ENCODE data around the gene FADS6. TPM values are rescaled to one million over a fixed set of nuclear protein-coding genes. Genes with fewer than 3 reads are reported as not detected.

Gene FADS6
- total and polyA plus RNA-seq, 2 of the 13 experiments (the other 11 are each of a cell fraction or from before 2014, with no cell fraction given), result 0.11 TPM

DNA sequence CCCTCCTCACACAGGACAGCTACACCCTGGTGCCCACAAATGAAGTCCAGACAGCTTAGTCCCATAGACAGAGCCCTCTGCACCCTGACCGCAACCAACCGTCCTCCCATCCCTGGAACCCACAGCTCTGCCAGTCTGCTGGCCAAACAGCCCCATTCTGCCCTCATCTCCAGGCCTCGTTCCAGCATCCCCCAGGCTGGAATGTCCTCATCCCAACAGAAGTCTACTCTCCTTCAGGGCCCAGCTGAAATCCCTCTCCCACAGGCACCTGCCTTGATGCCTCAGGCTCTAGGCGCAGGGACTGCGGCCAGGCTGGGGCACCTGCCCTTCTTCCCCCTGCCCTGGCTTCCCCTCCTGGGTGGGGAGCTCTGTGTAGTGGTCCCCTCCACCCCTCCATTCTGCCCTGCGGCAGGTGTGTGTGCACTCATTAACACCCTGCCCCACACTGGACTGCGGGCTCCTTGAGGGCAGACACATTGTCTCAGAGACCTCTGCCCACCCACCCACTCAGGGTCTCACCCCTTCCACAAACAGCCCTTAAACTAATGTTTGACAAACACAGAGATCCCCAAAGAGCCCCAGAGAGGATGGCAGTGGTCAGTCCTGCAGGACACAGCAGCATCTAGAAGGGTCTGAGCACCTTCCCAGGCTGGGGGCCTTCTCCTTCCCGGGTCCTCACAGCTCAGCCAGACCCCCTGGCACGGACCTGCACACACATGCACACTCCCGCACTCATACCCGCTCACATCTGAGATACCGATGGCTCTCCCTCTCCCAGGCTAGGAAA is 34.6 kb downstream of the FADS6 start:
- DNase-seq (ENCODE audit: low spot score) (no peak), ATAC-seq (no peak), FAIRE-seq (no peak)
- no peak for TF ChIP-seq FOXK1 (CRISPR knock-in tag; IDR thresholded peaks at IDR 0.05; ENCODE audit: borderline replicate concordance, low read depth)
- TF ChIP-seq EZH2 (conservative IDR thresholded peaks at IDR 0.05; ENCODE audit: low read depth, low read length), result peak; percentile 67; the same call in 1 of the 2 replicates
- TF ChIP-seq, protein P1, sequence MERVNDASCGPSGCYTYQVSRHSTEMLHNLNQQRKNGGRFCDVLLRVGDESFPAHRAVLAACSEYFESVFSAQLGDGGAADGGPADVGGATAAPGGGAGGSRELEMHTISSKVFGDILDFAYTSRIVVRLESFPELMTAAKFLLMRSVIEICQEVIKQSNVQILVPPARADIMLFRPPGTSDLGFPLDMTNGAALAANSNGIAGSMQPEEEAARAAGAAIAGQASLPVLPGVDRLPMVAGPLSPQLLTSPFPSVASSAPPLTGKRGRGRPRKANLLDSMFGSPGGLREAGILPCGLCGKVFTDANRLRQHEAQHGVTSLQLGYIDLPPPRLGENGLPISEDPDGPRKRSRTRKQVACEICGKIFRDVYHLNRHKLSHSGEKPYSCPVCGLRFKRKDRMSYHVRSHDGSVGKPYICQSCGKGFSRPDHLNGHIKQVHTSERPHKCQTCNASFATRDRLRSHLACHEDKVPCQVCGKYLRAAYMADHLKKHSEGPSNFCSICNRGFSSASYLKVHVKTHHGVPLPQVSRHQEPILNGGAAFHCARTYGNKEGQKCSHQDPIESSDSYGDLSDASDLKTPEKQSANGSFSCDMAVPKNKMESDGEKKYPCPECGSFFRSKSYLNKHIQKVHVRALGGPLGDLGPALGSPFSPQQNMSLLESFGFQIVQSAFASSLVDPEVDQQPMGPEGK (CRISPR knock-in tag; IDR thresholded peaks at IDR 0.05), result 0 out of 2 replicates have a peak, but pooled peaks have one; percentile 4
- Histone ChIP-seq H4K20me1 (ENCODE audit: insufficient read depth, low read length) (no peaks in the 10 kb centered on the region; the same call in 1 of the 2 replicates), H2AFZ (ENCODE audit: low read length) (no peak overlapping the region), H3K4me2 (ENCODE audit: low read depth, low read length) (no peak overlapping the region; the same call in 1 of the 2 replicates), H3K27me3 (ENCODE audit: control insufficient read depth in 1 of 2, insufficient read depth in 2 of 2, low read length in 2 of 2) (peaks cover 24 to 66% of the 10 kb centered on the region in 2 experiments), H3K9me3 (ENCODE audit: low read length) (no peaks in the 10 kb centered on the region), H3K79me2 (ENCODE audit: insufficient read depth, low read length) (no peaks in the 10 kb centered on the region), H3K27ac (ENCODE audit: extremely low read length, insufficient read depth, low read length) (no peak overlapping the region), H3K36me3 (replicated peaks in 1 of 2; ENCODE audit: control insufficient read depth in 1 of 2, insufficient read depth in 2 of 2, low read length in 2 of 2) (peaks cover 0 to 1% of the 10 kb centered on the region in 2 experiments; a peak in 3 of 5 replicates), H3K9ac (ENCODE audit: insufficient read depth, low read depth, low read length) (no peak overlapping the region), H3K4me3 (replicated peaks in 1 of 3; ENCODE audit: insufficient read depth in 1 of 3, low read depth in 2 of 3, low read length in 3 of 3) (no peak overlapping the region; a peak in 1 of 6 replicates), H3K4me1 (ENCODE audit: insufficient read depth, low read length) (peaks cover 33% of the 10 kb centered on the region)
- in situ Hi-C loops (cut with HindIII; ENCODE audit: extremely low pct_ligation_motif_present, low pct_unique_long_range_greater_than_20kb) (no loop called here), intact Hi-C loops (cut with micrococcal nuclease; ENCODE audit: unreplicated experiment) (no loop called here)
- ChIA-PET POLR2A (interaction anchor here (1.5 kb wide), 2 partner anchors 11 to 14 kb away, joined by 3 to 5 read pairs; partner anchors contain the start of gene FDXR), CTCF (ENCODE audit: low intra/inter-chr PET ratio, low total read pairs) (interaction anchor here (2.3 kb wide), 1 partner anchor 67 kb away, joined by 13 read pairs; no protein-coding TSS in a partner anchor)
- BruUV-seq (replicated peaks), result no TSS peak
- WGBS (ENCODE audit: low lambda C conversion rate), result 46% methylated on average over 12 of the region's 12 CpGs

DNA sequence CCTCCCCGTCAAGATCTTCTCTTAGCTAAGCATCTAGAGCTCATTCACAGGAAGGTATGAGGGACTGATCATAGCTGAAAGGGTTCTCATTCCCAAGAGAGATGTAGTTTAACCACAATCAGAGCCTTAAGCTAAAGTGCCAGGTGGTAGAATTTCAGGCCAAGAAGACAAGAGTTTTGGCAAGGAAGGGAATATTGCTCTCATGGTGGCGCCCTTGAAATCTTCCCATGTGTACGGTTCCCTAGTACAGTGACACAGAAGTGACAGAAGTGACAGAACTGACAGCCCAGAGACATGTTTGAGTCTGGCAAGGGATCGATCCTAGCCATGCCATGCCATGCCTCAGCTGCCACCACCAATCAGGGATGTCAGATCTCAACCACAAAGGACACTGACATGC is 36.2 kb downstream of the FADS6 start:
- Histone ChIP-seq H3K36me3 (replicated peaks in 1 of 2; ENCODE audit: control insufficient read depth in 1 of 2, insufficient read depth in 2 of 2, low read length in 2 of 2) (no peaks in the 10 kb centered on the region), H3K27me3 (ENCODE audit: control insufficient read depth in 1 of 2, insufficient read depth in 2 of 2, low read length in 2 of 2) (peaks cover 25 to 79% of the 10 kb centered on the region in 2 experiments), H3K9ac (ENCODE audit: insufficient read depth, low read depth, low read length) (no peak overlapping the region), H4K20me1 (ENCODE audit: insufficient read depth, low read length) (no peaks in the 10 kb centered on the region; the same call in 1 of the 2 replicates), H3K9me3 (ENCODE audit: low read length) (no peaks in the 10 kb centered on the region), H3K4me2 (ENCODE audit: low read depth, low read length) (no peak overlapping the region), H2AFZ (ENCODE audit: low read length) (no peak overlapping the region), H3K27ac (ENCODE audit: extremely low read length, insufficient read depth, low read length) (no peak overlapping the region), H3K4me3 (replicated peaks in 1 of 3; ENCODE audit: insufficient read depth in 1 of 3, low read depth in 2 of 3, low read length in 3 of 3) (no peak overlapping the region), H3K4me1 (ENCODE audit: insufficient read depth, low read length) (peaks cover 26% of the 10 kb centered on the region), H3K79me2 (ENCODE audit: insufficient read depth, low read length) (no peaks in the 10 kb centered on the region)
- in situ Hi-C loops (cut with HindIII; ENCODE audit: extremely low pct_ligation_motif_present, low pct_unique_long_range_greater_than_20kb), result no loop called here
- peak; percentile 23 for FAIRE-seq
- CTCF ChIA-PET (ENCODE audit: low intra/inter-chr PET ratio, low total read pairs), result no interaction called here
- POLR2A ChIA-PET, result interaction anchor here (1.2 to 2.3 kb wide), 2 partner anchors 13 to 16 kb away, joined by 3 to 9 read pairs (median 3); partner anchors contain the start of gene FDXR
- DNase-seq (ENCODE audit: low spot score), result no peak
- no peak for TF ChIP-seq REL (CRISPR knock-in tag; conservative IDR thresholded peaks at IDR 0.05)
- TF ChIP-seq, protein P2, sequence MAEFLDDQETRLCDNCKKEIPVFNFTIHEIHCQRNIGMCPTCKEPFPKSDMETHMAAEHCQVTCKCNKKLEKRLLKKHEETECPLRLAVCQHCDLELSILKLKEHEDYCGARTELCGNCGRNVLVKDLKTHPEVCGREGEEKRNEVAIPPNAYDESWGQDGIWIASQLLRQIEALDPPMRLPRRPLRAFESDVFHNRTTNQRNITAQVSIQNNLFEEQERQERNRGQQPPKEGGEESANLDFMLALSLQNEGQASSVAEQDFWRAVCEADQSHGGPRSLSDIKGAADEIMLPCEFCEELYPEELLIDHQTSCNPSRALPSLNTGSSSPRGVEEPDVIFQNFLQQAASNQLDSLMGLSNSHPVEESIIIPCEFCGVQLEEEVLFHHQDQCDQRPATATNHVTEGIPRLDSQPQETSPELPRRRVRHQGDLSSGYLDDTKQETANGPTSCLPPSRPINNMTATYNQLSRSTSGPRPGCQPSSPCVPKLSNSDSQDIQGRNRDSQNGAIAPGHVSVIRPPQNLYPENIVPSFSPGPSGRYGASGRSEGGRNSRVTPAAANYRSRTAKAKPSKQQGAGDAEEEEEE (CRISPR knock-in tag; IDR thresholded peaks at IDR 0.05; ENCODE audit: borderline replicate concordance), result no peak
- TF ChIP-seq CENPT (CRISPR knock-in tag; IDR thresholded peaks at IDR 0.05; ENCODE audit: low read depth), result no peak
- no peak for TF ChIP-seq ZFX (CRISPR knock-in tag; IDR thresholded peaks at IDR 0.05; ENCODE audit: low read depth)
- 31% methylated on average over 4 of the region's 4 CpGs for WGBS (ENCODE audit: low lambda C conversion rate)
- ATAC-seq, result no peak
- BruUV-seq (replicated peaks), result no TSS peak
- intact Hi-C loops (cut with micrococcal nuclease; ENCODE audit: unreplicated experiment), result no loop called here
